Erythroblast (primary cell): ENCODE measurements around the gene RFPL1.
"Not testable (repeated sequence)": the region's sequence is repeated elsewhere in the genome, so short reads cannot be mapped to it uniquely, and the experiment has no call there.

Experiments used
- GATA1 ChIP-seq: IDR thresholded peaks from 2 replicates; pipeline ENCODE4 v1.6.1; 2011; ENCODE audit warnings: low read depth, mild to moderate bottlenecking, control low read depth, low read length, moderate library complexity
- POLR2A ChIP-seq: IDR thresholded peaks from 2 replicates; pipeline ENCODE4 v1.6.1; 2011; ENCODE audit warnings: mild to moderate bottlenecking, low read length

GRCh38 chr22:29438283-29438682 lies at the start of gene RFPL1:
- TF ChIP-seq POLR2A, GATA1: not testable (repeated sequence)
